Anterior cingulate cortex (tissue), 58 donors: ENCODE data around the gene ACTL7A.
A peak's percentile ranks its signal among the peaks of the same experiment; 100 is the strongest.
"Not testable (repeated sequence)": the region's sequence is repeated elsewhere in the genome, so short reads cannot be mapped to it uniquely, and the experiment has no call there.

Experiments
- DNase-seq, 58 donors: peaks; one replicate each; lab custom pipeline; 2025; lab: John Stamatoyannopoulos, UW

The ACTL7A gene, protein sequence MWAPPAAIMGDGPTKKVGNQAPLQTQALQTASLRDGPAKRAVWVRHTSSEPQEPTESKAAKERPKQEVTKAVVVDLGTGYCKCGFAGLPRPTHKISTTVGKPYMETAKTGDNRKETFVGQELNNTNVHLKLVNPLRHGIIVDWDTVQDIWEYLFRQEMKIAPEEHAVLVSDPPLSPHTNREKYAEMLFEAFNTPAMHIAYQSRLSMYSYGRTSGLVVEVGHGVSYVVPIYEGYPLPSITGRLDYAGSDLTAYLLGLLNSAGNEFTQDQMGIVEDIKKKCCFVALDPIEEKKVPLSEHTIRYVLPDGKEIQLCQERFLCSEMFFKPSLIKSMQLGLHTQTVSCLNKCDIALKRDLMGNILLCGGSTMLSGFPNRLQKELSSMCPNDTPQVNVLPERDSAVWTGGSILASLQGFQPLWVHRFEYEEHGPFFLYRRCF

DNA sequence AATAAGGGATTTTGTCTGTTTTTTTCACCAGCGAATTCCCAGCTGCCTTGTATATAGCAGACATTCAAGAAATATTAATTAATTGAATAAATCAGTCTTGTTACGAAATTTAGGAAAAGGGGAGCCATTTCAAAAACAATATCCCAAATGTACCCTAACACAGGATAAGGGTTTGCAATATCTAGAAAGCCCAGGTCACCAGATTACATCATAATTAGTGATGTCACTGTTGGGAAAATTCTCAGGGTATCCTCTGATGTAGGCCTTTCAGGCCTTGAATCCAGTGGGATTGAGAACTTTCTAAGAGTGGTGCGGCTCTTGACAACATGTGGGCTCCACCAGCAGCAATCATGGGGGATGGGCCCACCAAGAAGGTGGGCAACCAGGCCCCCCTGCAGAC is at the start of gene ACTL7A:
Gene ACTL7A, plus strand, starts transcription at position 270 of the 400 bp plus-strand sequence. Its CDS starts 57 bp downstream, at position 327.
- no peak for DNase-seq

DNA sequence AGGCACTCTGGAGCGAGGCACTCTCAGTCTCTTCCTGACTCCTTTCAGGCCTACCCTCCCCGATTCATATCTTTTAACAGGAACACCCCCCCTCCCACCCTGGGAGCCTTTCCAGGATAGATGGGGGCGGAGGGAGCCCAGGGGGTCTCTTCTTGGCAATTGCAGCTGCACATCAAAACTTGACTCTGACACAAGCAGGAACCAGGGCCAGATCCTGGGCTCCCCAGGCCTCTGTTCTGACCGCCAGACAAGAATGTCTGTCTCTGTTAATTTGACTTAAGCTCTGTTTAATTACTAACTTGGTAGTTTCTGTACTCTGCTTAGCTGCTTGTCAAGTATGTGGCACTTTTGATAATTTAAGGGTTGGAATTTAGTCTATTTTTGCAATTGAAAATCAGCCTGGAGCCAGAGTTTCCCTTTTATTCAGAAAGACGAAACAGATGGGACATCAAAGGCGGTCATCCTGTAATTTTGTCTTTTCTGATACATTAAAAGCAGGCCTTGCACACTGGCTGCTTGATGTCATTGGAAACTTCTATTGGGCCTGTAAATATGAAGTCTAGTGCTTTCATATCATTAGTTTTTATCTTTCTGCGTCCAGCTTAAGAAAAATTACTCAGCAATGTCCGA is 49.6 kb upstream of the ACTL7A start:
- DNase-seq, result no peak

DNA sequence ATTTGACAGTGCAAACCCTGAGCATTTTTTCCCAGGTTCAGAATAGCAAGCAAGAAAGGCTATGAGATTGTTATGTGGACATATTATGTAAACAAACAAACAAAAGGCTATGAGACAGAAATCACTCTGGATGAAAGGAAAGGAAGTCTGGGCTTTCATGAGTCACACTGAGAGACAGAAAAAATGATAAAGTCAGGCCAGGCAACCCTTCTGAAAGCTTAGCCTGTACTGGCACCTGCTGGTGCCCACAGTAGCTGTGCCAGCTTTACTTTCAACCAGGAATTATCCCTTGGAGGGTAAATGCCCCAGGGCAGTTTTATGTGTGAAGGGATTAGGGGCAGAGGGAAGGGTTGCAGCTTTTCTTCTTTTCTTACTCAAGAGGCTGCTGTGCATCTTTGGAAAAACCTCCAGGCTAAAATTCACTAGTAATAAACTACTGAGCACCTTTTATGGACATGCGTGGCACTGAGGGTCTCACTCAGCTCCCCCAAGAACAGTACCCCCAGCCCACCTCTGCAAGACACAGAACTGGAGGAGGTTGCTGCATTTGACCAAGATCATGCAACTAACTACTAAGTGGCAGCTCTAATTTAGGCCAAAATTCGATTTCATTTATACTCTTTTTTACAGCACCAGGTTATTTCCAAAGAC is 48.0 kb upstream of the ACTL7A start:
- peak in 14 of 58 donors; percentile 1 to 48 (median 5) for DNase-seq

DNA sequence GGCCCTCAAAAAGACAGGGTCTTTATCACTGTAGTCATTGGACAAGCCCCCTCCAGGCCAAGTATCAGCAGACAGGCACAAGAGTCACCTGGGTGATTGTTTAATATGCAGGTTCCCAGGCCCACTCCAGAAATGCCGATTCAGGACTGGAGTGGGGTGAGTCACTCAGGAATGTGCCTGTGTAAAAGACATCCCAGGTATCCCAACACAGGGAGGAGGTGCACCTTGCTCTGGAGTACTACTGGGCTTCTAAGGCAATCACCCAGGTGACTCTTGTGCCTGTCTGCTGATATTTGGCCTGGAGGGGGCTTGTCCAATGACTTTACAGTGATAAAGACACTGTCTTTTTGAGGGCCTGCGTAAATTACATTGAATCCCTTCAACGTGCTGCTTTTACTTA is 46.9 kb upstream of the ACTL7A start:
- no peak for DNase-seq

DNA sequence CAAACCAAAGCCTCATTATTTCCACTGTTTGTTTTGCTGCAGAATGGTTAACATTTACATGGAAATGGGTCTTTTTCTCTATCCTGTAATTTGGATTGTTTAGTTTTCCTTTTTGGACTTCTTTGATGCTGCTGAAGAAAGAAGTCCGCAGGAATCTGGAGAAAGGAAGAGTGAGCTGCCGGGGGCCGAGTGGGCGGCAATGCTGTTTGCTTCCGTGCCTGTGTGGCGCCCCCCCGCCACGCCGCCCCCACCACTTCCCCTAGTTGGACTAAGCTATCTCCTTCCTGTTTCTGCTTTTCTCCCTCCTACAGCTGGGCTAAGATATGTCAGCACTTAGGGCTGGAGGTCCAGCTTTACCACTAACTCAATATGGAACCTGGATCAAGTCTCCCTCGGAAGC is 46.0 kb upstream of the ACTL7A start:
- DNase-seq, result peak in 1 of 58 donors; percentile 4

GRCh38 chr9:108823829-108824228 is 38.2 kb upstream of the ACTL7A start:
- no peak for DNase-seq

DNA sequence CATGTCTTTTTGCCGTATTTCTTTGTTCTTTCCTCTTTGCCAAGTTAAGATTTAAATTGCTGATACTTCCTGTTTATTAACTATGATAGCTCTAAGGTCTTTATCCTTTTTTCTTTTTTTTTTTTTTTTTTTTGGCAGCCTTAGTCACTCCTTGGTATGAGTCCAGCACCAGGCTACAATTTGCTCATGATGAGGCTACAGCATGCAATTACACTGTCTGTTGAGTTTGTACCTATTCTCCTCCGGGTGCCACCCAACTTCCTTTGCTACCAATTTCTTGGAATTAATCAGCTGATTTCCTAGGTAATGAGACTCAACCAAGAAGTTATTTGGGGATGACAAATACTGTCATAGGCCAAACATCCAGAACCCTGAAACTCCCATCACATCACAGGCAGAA is 31.8 kb upstream of the ACTL7A start:
- no peak for DNase-seq

DNA sequence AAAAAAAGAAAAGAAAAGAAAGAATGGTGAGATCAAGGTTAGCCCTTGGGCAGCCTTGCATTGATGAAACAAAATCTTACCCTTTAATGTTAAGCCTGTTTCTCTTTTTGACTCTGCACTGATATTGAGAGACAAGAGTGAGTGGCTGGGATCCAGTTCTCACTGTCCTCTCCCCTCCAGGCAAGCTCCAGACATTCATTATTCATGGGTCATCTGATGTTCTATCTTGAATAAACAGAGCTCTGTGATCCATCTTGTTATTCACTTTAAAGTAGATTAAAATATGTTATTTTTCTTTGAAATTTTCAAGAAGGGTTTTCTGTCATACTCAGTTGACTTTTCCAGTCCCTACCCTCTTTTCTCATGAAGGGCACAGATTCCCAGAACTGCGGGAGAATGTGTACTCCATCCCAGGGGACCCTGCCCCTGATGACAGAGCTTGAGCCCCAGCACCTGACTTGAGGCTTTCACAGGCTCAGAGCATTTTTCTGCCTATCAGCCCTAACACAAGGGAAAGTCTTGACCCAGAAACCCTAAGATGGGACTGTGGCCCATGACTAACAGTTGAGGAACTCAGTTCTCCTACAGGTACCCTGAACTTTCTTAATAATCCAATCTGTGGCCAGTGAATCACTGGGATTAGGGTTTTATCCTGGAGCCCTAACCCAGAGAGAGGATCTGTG is 30.4 kb upstream of the ACTL7A start:
- no peak for DNase-seq

GRCh38 chr9:108832179-108832500 is 29.9 kb upstream of the ACTL7A start:
- DNase-seq, result no peak

DNA sequence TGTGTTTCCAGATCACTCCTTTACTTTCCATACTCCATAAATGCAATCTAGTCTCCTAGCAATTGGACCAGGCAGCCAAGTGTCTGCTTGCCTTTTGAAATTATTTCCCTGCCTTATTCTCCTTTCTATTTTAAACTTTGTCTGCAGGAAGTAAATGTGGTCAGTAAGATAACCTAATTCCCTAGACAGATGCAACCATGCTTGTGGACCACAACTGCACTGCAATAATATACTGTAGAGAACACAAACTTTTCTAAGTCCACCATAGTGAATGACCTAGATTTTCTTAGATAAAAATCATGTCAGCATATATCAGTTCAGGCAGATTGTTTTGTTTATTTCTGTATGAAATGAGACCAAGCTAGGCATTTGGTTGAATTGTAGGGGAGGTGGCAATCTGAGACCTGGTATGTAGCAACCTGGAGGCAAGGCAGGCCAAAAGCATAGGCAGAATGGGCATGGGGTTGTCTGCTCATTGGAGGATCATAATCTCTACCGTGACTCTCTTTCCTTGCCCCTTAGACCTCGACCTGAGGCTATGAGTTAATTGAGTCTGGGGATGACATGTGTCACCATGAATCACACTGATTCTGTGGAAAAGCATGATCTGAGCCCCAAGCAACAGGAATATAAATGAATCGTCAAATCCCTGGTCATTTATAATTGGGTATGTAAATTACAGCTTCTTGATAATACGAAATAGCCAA is 27.0 kb upstream of the ACTL7A start:
- no peak for DNase-seq

- no peak for DNase-seq
These were observed 26.2 kb upstream of the ACTL7A start for GRCh38 chr9:108835831-108836230.

- no peak for DNase-seq
These were observed 25.7 kb upstream of the ACTL7A start for GRCh38 chr9:108836319-108836718.

DNA sequence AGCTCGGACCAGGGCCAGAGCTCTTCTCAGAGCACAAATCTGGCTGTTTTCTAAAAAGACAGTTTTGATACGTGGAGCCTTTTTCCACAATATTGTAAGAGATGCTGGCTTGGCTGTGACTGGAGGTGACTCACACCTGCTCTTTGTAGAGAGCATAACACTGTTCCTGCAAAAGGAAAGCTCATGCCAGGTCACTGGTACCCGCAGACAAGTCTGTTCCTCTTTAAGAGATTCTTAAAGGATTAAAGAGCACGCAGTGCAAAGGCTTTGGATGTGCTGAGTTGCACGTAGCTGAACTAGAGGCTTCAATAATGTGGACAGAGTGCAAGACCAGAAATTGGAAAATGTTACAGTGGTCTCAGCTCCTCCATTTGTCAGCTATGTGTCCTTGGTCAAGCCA is 25.3 kb upstream of the ACTL7A start:
- no peak for DNase-seq

- DNase-seq, result no peak
These were observed 24.5 kb upstream of the ACTL7A start for GRCh38 chr9:108837530-108837929.

DNA sequence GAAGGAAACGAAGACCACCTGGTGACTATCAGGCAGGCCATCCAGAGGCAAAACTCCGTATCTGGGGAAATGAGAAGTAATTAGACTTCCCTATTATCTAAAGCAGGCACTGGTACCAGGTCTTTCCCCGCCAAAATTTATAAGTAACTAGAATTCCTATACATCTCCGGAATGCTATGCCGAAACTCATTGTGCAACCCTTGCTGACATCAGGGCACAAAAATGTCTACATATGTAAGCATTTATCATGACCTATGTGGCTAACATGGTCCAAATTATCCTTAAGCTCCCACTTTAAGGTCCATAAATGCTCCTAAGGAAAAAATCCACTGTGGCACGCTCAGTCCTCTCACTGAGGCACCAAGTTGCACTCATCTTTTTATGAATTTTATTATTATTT is 24.0 kb upstream of the ACTL7A start:
- no peak for DNase-seq

GRCh38 chr9:108839561-108839960 is 22.5 kb upstream of the ACTL7A start:
- not testable (repeated sequence) for DNase-seq

GRCh38 chr9:108842610-108843295 is 19.3 kb upstream of the ACTL7A start:
- no peak for DNase-seq

DNA sequence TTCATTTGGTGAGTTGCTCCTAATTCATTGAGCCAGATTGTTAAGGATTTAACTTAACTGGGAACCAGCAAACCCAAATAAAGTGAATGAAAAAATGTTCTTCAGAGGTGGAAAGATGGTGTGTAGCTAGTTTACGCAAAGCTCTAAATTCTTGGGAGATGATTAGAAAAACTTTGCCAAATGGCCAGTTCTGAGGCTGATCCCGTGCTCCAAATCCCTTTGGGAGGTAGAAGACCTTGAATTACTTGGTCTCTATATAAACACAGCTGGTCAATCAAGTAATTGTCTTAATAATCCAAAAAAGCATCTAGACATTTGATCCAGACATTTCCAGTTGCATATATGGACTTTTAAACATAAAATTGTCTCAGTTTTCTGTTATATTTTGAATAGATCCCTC is 17.7 kb upstream of the ACTL7A start:
- no peak for DNase-seq

DNA sequence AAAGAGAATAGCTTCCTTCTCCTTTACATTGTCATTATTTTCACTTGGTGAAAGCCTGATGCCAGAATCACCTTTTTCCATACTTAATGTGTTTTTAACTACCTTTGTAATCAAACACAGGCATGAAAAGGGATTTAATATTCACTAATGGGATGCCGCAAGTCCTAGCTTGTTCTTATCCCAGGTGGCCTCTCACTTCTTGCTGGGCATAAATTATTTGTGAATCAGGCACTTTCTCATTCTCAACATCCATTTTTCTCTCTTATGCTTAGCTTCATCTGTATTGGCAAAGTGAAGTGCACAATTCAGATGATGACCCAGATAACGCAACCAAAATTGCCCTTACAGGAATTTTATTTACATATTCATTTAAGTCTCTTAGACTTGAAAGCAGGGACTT is 17.2 kb upstream of the ACTL7A start:
- no peak for DNase-seq

GRCh38 chr9:108845507-108845906 is 16.6 kb upstream of the ACTL7A start:
- no peak for DNase-seq
